Small intestine (tissue), 7 donors: ENCODE results near the gene GRIK1. TPM values are rescaled to one million over a fixed set of nuclear protein-coding genes. Genes with fewer than 3 reads are reported as not detected.

Experiments
- DNase-seq, 2 donors: peaks; one replicate each; pipeline versions ENCODE4 v3.0.0 to v3.0.0-alpha.2; 2013
- FAIRE-seq: peaks from 2 replicates; lab custom pipeline; 2012; peaks lifted over from hg19 to GRCh38; lab: Jason Lieb, UNC
- H3K27ac ChIP-seq, 3 donors: one replicate each; pipeline ENCODE4 v1.5.1; 2013; ENCODE audit warnings: low read length in 2 of 3, mild to moderate bottlenecking in 2 of 3, control low read depth in 1 of 3, inconsistent platforms in 1 of 3, low read depth in 1 of 3, moderate library complexity in 1 of 3
- H3K27me3 ChIP-seq, 3 donors: one replicate each; pipeline ENCODE4 v1.6.1; 2013; ENCODE audit warnings: low read length in 3 of 3, inconsistent platforms in 1 of 3; ENCODE audit not compliant: control insufficient read depth in 3 of 3, insufficient read depth in 3 of 3
- H3K36me3 ChIP-seq, 3 donors: one replicate each; pipeline ENCODE4 v1.6.1; 2013; ENCODE audit warnings: low read length in 3 of 3, inconsistent platforms in 1 of 3, low read depth in 1 of 3, mild to moderate bottlenecking in 1 of 3, moderate library complexity in 1 of 3; ENCODE audit not compliant: control insufficient read depth in 3 of 3, insufficient read depth in 2 of 3
- H3K4me1 ChIP-seq, 3 donors: one replicate each; pipeline ENCODE4 v1.6.1; 2013; ENCODE audit warnings: low read length in 2 of 3, inconsistent platforms in 1 of 3, low read depth in 1 of 3, mild to moderate bottlenecking in 1 of 3, moderate library complexity in 1 of 3; ENCODE audit not compliant: control insufficient read depth in 3 of 3, insufficient read depth in 2 of 3
- H3K4me3 ChIP-seq, 3 donors: one replicate each; pipeline ENCODE4 v1.5.1; 2013; ENCODE audit warnings: low read length in 3 of 3, control low read depth in 1 of 3, inconsistent platforms in 1 of 3, low read depth in 1 of 3, mild to moderate bottlenecking in 1 of 3, moderate library complexity in 1 of 3
- H3K9me3 ChIP-seq, 2 donors: one replicate each; pipeline ENCODE4 v1.6.1; 2013; ENCODE audit warnings: low read depth in 1 of 2, low read length in 1 of 2; ENCODE audit not compliant: control insufficient read depth in 2 of 2, insufficient read depth in 1 of 2
- WGBS, 3 donors: extraction: QIAGEN DNeasy Blood & Tissue Kit; methylation state at CpG; one replicate each; pipeline ENCODE4 v1.1.7; 2013; 5-methylcytosine and 5-hydroxymethylcytosine counted together
- polyA plus RNA-seq, 4 donors: library from polyadenylated mRNA; stranded (reverse) in 3 of 4; unstranded in 1 of 4; fragments of 200-250 nt in 3 of 4; fragments of 120-200 nt in 1 of 4; gene quantifications; one replicate each; pipeline versions ENCODE4 v1.2.1 to v1.2.3, GENCODE V29; 2013
- donor health status: healthy with polysubstance abuse.
- donor health status: control.
- donor health status: control.
- donor health status: Bipolar disorder and iron deficiency.
- donor health status: healthy.

GRIK1 gene
- polyA plus RNA-seq, 4 donors: 0.24 to 0.37 TPM; not detected in 2

- Histone ChIP-seq H3K4me1 (peaks cover 0 to 29% (median 2%) of the 10 kb centered on the region in 3 donors), H3K4me3 (no peak overlapping the region), H3K27ac (no peak overlapping the region), H3K9me3 (no peaks in the 10 kb centered on the region), H3K36me3 (no peaks in the 10 kb centered on the region), H3K27me3 (no peaks in the 10 kb centered on the region)
- WGBS, 3 donors: 74 to 85% (median 75%) methylated on average over 1 of the region's 1 CpG
- DNase-seq (no peak), FAIRE-seq (no peak)
Measured at GRCh38 chr21:29586696-29587095, 353.1 kb downstream of the GRIK1 start.

DNA sequence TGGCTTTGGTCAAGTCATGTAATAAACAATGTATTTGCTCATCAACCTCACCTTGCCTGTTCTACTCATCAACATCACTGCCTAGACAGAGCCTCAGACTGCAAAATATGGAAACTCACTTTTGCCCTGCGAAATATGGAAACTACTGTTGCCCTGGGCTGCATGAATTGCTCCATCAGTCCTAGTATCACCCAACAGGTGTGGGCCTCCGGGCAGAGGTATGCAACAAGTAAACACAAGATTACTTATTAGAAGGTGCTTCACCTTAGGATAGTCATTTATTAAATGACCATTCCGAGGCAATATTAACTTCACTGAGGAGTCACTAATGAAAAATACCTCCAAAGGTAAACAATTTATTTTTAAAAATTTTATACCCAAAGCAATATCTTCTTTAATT is 354.3 kb downstream of the GRIK1 start:
- Histone ChIP-seq H3K27me3 (no peaks in the 10 kb centered on the region), H3K27ac (peak overlapping the region in 1 of 3 donors; percentile 30), H3K36me3 (no peaks in the 10 kb centered on the region), H3K4me1 (peaks cover 0 to 31% (median 2%) of the 10 kb centered on the region in 3 donors), H3K4me3 (no peak overlapping the region), H3K9me3 (no peaks in the 10 kb centered on the region)
- FAIRE-seq: no peak
- peak in 1 of 2 donors; percentile 20 for DNase-seq
- 56 to 74% (median 58%) methylated on average over 3 of the region's 3 CpGs for WGBS, 3 donors

- H3K27ac ChIP-seq: peak overlapping the region in 1 of 3 donors; percentile 61
- H3K9me3 ChIP-seq: no peaks in the 10 kb centered on the region
- 64 to 85% (median 81%) methylated on average over 2 of the region's 2 CpGs for WGBS, 3 donors
- FAIRE-seq (no peak), DNase-seq (peak in 1 of 2 donors; percentile 40)
- no peak overlapping the region for H3K4me3 ChIP-seq
- H3K36me3 ChIP-seq: no peaks in the 10 kb centered on the region
- no peaks in the 10 kb centered on the region for H3K27me3 ChIP-seq
- H3K4me1 ChIP-seq: peaks cover 0 to 31% (median 2%) of the 10 kb centered on the region in 3 donors
Measured at GRCh38 chr21:29583424-29583924, 356.3 kb downstream of the GRIK1 start.

DNA sequence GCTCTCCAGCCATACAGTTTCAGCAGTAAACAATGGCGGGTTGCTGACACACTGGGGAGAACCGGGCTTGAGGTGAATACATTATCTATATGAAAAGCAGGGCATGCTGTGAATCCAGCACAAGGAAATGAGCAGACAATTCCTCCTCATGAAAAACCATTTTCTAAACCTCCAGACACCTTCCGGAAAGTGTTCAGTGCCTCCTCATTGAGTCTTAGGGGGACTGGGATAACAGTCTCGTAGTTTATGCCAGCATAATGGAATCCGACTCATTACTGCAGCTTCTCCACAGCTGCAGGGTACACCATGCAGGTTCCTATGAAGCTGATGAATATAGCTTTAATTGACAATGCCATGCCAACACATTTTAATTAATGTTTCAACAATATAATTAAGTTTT is 356.9 kb downstream of the GRIK1 start:
- FAIRE-seq: no peak
- Histone ChIP-seq H3K27ac (no peak overlapping the region), H3K36me3 (no peaks in the 10 kb centered on the region), H3K9me3 (no peaks in the 10 kb centered on the region), H3K4me3 (no peak overlapping the region), H3K27me3 (no peaks in the 10 kb centered on the region), H3K4me1 (peaks cover 0 to 31% (median 2%) of the 10 kb centered on the region in 3 donors)
- WGBS, 3 donors: 80 to 91% (median 84%) methylated on average over 5 of the region's 5 CpGs
- DNase-seq: no peak

- H3K9me3 ChIP-seq: no peaks in the 10 kb centered on the region
- H3K36me3 ChIP-seq: no peaks in the 10 kb centered on the region
- H3K4me1 ChIP-seq: peaks cover 0 to 31% (median 2%) of the 10 kb centered on the region in 3 donors
- no peaks in the 10 kb centered on the region for H3K27me3 ChIP-seq
- H3K4me3 ChIP-seq: peak overlapping the region in 2 of 3 donors; percentile 41 to 44
- DNase-seq (peak; percentile 85 to 93), FAIRE-seq (no peak)
- H3K27ac ChIP-seq: peak overlapping the region in 2 of 3 donors; percentile 52 to 85
- WGBS, 3 donors: 13 to 60% (median 20%) methylated on average over 5 of the region's 5 CpGs
Measured at GRCh38 chr21:29581393-29581792, 358.4 kb downstream of the GRIK1 start.

- FAIRE-seq (no peak), DNase-seq (peak in 1 of 2 donors; percentile 8)
- Histone ChIP-seq H3K36me3 (no peaks in the 10 kb centered on the region), H3K4me3 (peak overlapping the region in 1 of 3 donors; percentile 44), H3K27me3 (no peaks in the 10 kb centered on the region), H3K27ac (peak overlapping the region in 2 of 3 donors; percentile 52 to 85), H3K4me1 (peaks cover 0 to 31% (median 2%) of the 10 kb centered on the region in 3 donors), H3K9me3 (no peaks in the 10 kb centered on the region)
- 31 to 63% (median 47%) methylated on average over 5 of the region's 5 CpGs for WGBS, 3 donors
Measured at GRCh38 chr21:29580732-29581285, 359.0 kb downstream of the GRIK1 start.

GRCh38 chr21:29578306-29578705 is 361.5 kb downstream of the GRIK1 start:
- Histone ChIP-seq H3K27ac (no peak overlapping the region), H3K4me3 (no peak overlapping the region), H3K4me1 (peaks cover 0 to 12% (median 2%) of the 10 kb centered on the region in 3 donors), H3K27me3 (no peaks in the 10 kb centered on the region), H3K36me3 (no peaks in the 10 kb centered on the region), H3K9me3 (no peaks in the 10 kb centered on the region)
- 55 to 77% (median 60%) methylated on average over 7 of the region's 7 CpGs for WGBS, 3 donors
- DNase-seq (peak in 1 of 2 donors; percentile 15), FAIRE-seq (no peak)

GRCh38 chr21:29571949-29572348 is 367.8 kb downstream of the GRIK1 start:
- no peaks in the 10 kb centered on the region for H3K27me3 ChIP-seq
- no peak for DNase-seq
- no peak for FAIRE-seq
- no peaks in the 10 kb centered on the region for H3K36me3 ChIP-seq
- H3K27ac ChIP-seq: no peak overlapping the region
- 80 to 86% (median 84%) methylated on average over 7 of the region's 7 CpGs for WGBS, 3 donors
- no peaks in the 10 kb centered on the region for H3K9me3 ChIP-seq
- H3K4me3 ChIP-seq: no peak overlapping the region
- peaks cover 0 to 2% (median 0%) of the 10 kb centered on the region in 3 donors for H3K4me1 ChIP-seq
